Measurements from ENCODE around the gene ZNF268. TPM values are rescaled to one million over a fixed set of nuclear protein-coding genes. Genes with fewer than 3 reads are reported as not detected.
"Not testable (repeated sequence)": the region's sequence is repeated elsewhere in the genome, so short reads cannot be mapped to it uniquely, and the experiment has no call there.

ZNF268 gene
- total RNA-seq, 4 donors from 2014 or later = 13.9 to 31.9 (median 18.6) TPM

GRCh38 chr12:133251732-133252131 lies 70.4 kb downstream of the ZNF268 start:
- no peak overlapping the region for H3K27ac ChIP-seq
- WGBS, 2 donors = 65 to 67% methylated on average over 6 of the region's 6 CpGs
- H3K27me3 ChIP-seq = no peaks in the 10 kb centered on the region
- H3K9me3 ChIP-seq = peaks cover 0 to 22% (median 3%) of the 10 kb centered on the region in 4 donors
- DNase-seq (ENCODE audit: low spot score in 2 of 2) = no peak
- no peaks in the 10 kb centered on the region for H3K4me1 ChIP-seq
- H3K4me3 ChIP-seq = no peak overlapping the region
- no peaks in the 10 kb centered on the region for H3K36me3 ChIP-seq
- TF ChIP-seq EP300 (IDR thresholded peaks at IDR 0.05) = no peak
- no peak for TF ChIP-seq POLR2A (IDR thresholded peaks at IDR 0.05)

DNA sequence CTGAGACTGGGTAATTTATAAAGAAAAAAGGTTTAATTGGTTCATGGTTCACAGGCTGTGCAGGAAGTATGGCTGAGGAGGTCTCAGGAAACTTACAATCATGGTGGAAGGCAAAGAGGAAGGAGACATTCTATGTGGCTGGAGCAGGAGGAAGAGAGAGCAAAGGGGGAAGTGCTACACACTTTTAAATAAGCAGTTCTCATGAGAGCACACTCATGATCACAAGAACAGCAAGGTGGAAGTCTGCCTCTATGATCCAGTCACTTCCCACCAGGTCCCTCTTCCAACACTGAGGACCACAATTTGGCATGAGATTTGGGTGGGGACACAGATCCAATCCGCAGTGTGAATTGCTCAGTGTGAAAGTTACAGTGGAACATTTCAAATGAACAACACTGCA lies 74.5 kb downstream of the ZNF268 start:
- not testable (repeated sequence) for H3K36me3 ChIP-seq; H3K27ac ChIP-seq; H3K4me1 ChIP-seq; H3K4me3 ChIP-seq; DNase-seq (ENCODE audit: low spot score in 2 of 2); H3K27me3 ChIP-seq
- WGBS, 2 donors = 39 to 42% methylated on average over 1 of the region's 1 CpG
- peaks cover 0 to 12% (median 3%) of the 10 kb centered on the region in 4 donors for H3K9me3 ChIP-seq

DNA sequence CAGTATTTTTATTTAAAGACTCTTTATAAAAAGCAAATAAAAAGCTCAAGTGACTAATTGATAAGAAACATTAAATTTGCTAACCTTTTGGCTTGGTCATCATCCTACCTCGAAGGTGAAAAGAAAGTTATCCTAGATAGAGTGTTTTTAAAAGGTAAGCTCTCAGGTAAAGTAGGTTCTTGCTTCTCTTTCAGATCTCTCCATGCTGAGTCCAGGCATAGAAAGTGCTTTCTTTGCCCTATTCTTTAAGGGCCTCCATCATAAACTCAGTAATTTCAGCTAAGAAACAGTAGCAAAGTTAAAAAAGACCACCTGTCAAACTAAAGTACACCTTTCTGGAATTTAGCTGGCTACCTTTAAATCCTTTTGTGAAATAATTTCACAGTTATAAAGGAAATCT lies 75.0 kb downstream of the ZNF268 start:
- DNase-seq (ENCODE audit: low spot score in 2 of 2) = no peak
- WGBS, 2 donors = 29 to 41% methylated on average over 1 of the region's 1 CpG
- no peaks in the 10 kb centered on the region for H3K36me3 ChIP-seq
- TF ChIP-seq CTCF (IDR thresholded peaks at IDR 0.05) (no peak), EP300 (IDR thresholded peaks at IDR 0.05) (no peak), POLR2A (IDR thresholded peaks at IDR 0.05) (no peak)
- H3K9me3 ChIP-seq = peaks cover 0 to 12% (median 3%) of the 10 kb centered on the region in 4 donors
- H3K27me3 ChIP-seq = no peaks in the 10 kb centered on the region
- H3K4me1 ChIP-seq = no peaks in the 10 kb centered on the region
- H3K27ac ChIP-seq = no peak overlapping the region
- no peak overlapping the region for H3K4me3 ChIP-seq

DNA sequence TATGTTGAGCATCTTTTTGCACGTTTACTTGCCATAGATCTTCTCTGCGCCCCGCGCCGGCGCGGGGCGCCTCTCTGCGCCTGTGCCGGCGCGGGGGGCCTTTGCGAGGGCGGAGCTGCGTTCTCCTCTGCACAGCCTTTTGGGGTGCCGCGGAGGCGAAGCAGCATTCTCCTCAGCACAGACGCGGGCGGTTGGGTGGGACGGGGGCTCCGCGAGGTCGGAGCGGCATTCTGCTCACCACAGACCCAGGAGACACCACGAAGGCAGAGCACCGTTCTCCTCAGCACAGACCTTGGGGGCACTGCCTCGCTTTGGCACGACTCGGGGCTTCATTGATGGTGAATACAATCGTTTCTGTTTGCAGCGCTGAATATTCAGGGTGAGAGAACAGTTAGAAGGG lies 82.9 kb downstream of the ZNF268 start:
- 83 to 86% methylated on average over 33 of the region's 33 CpGs for WGBS, 2 donors
- Histone ChIP-seq H3K27ac (no peak overlapping the region), H3K9me3 (no peaks in the 10 kb centered on the region), H3K4me3 (no peak overlapping the region), H3K4me1 (no peaks in the 10 kb centered on the region), H3K36me3 (no peaks in the 10 kb centered on the region), H3K27me3 (no peaks in the 10 kb centered on the region)
- no peak for DNase-seq (ENCODE audit: low spot score in 2 of 2)
- TF ChIP-seq EP300 (IDR thresholded peaks at IDR 0.05) = no peak
- no peak for TF ChIP-seq POLR2A (IDR thresholded peaks at IDR 0.05)
- TF ChIP-seq CTCF (IDR thresholded peaks at IDR 0.05) = no peak

Small RNA genes lying within 50 kb of the gene (small RNA-seq; reads per million reads assigned to genes)
- gene RF00019 (not detected), gene RNU6-717P (not detected)

Other genes starting within 250 kb of the ZNF268 start
- 10 to 100 TPM in 1 of 4 donors, 1 to 10 TPM in 3; 7.9 to 20.6 (median 9.0) TPM for gene ZNF605, start 225.2 kb upstream of the ZNF268 start, total RNA-seq
- gene ZNF26, start 195.1 kb upstream of the ZNF268 start, total RNA-seq = 10 to 100 TPM; 15.5 to 30.8 (median 21.2) TPM
- 10 to 100 TPM; 21.6 to 62.0 (median 30.1) TPM for gene ZNF84, start 144.0 kb upstream of the ZNF268 start, total RNA-seq
- 10 to 100 TPM; 11.7 to 16.5 (median 14.1) TPM for gene ZNF140, start 100.6 kb upstream of the ZNF268 start, total RNA-seq
- gene ZNF891, start 51.2 kb upstream of the ZNF268 start, total RNA-seq = 1 to 10 TPM; 5.1 to 5.9 (median 5.4) TPM
- gene ZNF10, start 50.9 kb upstream of the ZNF268 start, total RNA-seq = 10 to 100 TPM in 3 of 4 donors, 1 to 10 TPM in 1; 5.7 to 33.1 (median 16.2) TPM
- gene ANHX, start 54.4 kb downstream of the ZNF268 start, total RNA-seq = not detected